SIG-M5 treated with dmso at 0.1 percent for 504 hours (cell line): Measurements from ENCODE around the gene OGFOD3.
"Not testable (repeated sequence)": the region's sequence is repeated elsewhere in the genome, so short reads cannot be mapped to it uniquely, and the experiment has no call there.

Source experiments
- DNase-seq: peaks from one replicate; lab custom pipeline; 2025; ENCODE audit not compliant: unreplicated experiment; lab: John Stamatoyannopoulos, UW

OGFOD3 gene

GRCh38 chr17:82435601-82436583 lies 17.5 kb upstream of the OGFOD3 start:
- no peak for DNase-seq

DNA sequence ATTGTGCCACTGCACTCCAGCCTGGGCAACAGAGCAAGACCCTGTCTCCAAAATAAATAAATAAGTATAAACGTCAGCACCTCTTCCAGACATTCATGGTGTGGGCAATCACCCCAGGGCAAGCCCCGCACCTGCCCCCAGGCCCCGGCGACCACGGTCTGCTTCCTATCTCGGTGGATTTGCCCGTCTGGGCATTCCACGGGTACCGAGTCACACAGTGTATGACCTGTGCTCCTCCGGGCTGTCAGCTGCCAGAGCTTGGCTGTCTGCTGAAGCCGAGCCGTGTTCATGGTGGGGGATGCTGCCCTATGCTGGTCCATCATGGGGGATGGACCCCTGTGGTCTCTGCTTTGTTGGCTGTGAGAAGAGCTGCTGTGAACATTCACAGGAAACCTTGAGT lies 16.7 kb upstream of the OGFOD3 start:
- no peak for DNase-seq

DNA sequence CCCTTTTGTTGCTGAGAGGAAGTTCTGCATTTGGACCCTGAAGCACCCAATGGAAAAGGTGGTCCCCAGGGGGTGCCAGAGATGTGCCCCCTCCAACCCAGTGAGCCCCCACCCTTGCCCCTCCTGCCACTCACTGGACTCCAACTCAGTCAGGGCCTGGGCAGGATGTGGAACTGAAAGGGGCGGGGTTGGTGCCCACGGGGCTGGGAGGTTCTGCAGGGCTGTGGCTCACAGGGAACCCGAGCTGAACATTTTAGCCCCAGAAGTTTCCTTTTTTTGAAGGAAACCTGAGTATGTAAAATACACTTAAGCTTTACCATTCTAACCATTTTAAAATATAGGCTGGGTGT lies 15.8 kb upstream of the OGFOD3 start:
- DNase-seq = no peak

DNA sequence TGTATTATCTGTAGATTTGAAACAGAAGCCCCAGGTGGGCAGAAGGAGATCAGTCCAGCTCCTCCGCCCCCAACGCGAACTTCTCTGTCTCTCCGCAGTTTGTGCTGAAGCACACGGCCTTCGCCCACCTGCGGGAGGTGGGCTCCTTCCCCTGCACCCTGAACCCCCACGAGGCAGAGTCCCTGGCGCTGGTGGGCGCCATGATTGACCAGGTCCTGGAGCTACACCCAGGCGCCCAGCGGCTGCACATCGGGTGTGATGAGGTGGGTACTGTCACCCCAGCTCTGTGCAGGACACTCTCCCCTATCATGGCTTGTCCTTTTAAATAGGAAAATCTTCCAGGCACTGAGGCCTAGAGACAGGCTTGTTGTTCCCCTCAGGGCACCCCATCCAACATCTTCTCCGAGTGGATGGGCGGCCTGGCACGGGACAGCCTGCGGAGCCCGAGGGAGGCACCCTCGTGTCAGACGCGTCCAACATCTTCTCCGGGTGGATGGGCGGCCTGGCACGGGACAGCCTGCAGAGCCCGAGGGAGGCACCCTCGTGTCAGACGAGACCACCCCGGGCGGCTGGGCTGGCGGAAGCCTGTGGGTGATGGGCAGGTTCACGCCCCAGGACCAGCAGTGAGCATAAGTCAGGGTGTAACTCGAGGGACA lies 15.3 kb upstream of the OGFOD3 start:
- no peak for DNase-seq

DNA sequence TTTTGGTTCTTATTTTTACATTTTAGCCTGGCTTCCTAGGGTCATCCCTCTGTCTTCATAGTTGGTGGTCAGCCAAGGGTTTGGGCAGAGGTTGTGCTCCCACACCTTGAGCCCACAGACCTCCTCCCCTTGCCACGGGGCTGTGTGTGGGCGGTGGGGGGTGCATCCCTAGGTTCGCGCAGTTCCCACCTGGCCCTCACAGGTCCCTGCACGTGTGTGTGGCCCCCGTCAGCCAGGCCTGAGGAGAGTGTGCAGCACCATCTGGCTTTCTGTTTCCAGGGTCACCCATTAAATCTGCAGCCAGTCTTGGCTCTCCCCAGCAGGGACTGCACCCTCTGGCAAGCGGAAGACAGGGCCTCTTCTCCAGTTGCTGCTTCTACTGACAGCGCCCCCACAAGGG lies 13.6 kb upstream of the OGFOD3 start:
- DNase-seq = no peak

DNA sequence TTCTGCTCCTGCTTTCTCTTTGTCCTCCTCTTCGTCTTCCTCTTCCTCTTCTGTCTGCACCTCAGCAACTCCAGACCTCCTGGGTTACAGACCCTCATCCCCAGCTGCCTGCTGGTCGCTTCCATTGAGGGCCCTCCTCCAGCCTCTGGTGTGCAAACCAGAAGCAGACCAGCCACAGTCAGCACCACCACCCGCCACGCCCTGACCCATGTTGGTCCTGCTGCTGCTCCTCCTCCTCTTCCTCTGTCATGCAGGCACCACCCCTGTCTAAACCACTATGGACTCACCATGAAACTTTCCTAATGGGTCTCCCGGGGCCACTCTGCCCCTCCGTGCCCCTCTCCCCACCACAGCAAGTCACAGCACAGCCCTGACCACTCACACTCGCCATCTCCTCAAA lies 11.4 kb upstream of the OGFOD3 start:
- no peak for DNase-seq

GRCh38 chr17:82428546-82428945 lies 10.2 kb upstream of the OGFOD3 start:
- no peak for DNase-seq

DNA sequence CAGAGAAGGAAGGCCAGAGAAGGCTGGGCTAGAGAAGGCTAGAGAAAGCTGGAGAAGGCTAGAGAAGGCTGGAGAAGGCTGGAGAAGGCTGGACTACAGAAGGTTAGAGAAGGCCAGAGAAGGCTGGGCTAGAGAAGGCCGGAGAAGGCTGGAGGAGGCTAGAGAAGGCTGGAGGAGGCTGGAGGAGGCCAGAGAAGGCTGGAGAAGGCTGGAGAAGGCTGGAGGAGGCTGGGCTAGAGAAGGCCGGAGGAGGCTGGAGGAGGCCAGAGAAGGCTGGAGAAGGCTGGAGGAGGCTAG lies 6.4 kb upstream of the OGFOD3 start:
- DNase-seq = no peak

DNA sequence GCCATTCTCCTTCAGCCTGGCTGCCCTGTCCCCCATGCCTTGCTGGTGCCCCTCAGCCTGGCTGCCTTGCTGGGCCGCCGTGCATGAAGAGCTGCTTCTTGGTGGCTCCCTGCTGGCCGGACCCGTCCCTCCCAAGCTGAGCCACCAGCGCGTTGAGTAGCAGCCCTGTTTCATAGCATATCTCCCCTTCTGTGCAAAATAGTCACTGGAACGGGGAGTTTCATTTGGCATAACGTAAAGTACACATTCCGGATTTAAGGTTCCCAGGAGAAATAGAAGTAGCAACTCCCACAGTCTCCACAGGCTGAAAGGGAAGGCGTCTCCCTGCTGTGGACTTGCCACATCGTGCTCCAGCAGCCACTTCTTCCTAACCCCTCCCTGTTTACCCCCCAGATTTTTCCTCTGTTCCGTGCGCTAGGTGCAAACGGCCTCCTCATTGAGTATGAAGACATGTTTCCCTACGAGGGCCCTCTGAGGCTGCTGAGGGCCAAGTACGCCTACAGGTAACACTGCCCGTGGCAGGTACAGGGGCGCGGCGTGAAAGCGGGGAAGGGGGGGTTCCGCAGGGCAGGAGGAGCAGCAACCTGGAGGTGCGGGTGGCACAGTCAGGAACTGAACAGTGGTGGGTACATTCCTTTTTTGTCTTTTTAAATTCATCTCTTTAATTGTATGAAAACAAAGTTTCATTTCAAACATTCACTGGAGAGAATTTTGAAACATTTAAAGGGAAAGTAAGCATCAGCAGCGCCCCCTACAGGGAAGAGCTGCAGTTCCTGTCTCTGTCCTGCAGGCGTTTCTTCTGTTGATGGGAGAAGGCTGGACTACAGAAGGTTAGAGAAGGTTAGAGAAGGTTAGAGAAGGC lies 5.8 kb upstream of the OGFOD3 start:
- DNase-seq = peak; percentile 45

DNA sequence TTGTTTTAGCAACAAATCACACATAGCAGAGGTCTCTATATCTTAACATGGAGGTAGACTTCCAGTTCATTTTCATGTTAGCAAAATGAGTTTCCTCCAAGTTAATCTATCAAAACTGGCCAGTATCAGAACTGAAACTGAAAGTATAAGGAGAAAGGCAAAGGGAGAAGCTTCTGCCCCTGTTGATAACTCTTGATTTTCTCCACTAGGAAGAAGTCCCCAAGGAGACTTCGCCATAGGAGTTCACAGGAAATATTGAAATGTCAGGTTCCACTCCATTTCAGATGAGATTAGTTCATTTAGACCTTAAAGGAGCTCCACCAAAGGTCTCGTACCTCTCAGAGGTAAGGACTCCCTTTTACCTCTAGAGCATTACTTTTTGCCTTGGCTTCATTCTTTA lies 1.2 kb upstream of the OGFOD3 start:
- DNase-seq = peak; percentile 30

GRCh38 chr17:82416771-82417170 lies 1.6 kb downstream of the OGFOD3 start:
- peak; percentile 7 for DNase-seq

DNA sequence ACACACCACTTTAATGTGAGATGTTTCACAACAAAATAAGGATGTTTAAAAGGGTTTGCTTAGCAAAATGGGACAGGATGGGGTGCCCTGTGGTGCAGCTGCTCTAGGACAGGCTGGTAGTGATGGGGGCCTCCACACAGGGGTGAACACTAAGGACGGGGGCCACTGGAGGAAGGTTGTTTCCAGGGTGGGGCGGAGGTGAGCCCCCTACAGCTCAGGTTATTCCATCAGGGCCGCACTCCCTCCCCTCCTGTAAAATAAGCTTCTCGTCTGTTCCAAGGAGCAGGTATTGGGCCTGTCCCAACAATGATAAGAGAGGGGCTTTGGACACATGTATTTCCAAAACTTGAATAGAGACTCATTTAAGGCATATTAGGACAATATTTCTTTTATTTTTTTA lies 2.1 kb downstream of the OGFOD3 start:
- DNase-seq = no peak

- no peak for DNase-seq
These were observed 2.6 kb downstream of the OGFOD3 start for GRCh38 chr17:82415786-82416185.

GRCh38 chr17:82415336-82415735 lies 3.0 kb downstream of the OGFOD3 start:
- no peak for DNase-seq

- peak; percentile 72 for DNase-seq
These were observed 3.7 kb downstream of the OGFOD3 start for GRCh38 chr17:82414548-82415281.

- no peak for DNase-seq
These were observed 5.6 kb downstream of the OGFOD3 start for GRCh38 chr17:82412535-82413520.

DNA sequence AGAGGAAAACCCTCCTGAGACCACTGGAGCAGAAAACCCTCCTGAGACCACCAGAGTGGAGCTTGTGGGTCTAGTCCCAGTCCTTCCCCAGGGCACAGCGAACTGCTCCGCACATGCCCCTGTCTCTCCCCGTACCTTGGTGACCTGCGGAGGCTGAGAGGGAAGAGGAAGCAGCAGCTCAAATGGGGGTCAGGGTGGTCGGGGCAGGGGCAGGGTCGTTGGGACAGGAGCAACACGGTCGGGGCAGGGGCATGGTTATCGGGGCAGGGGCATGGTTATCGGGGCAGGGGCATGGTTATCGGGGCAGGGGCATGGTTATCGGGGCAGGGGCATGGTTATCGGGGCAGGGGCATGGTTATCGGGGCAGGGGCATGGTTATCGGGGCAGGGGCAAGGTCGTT lies 6.3 kb downstream of the OGFOD3 start:
- not testable (repeated sequence) for DNase-seq

DNA sequence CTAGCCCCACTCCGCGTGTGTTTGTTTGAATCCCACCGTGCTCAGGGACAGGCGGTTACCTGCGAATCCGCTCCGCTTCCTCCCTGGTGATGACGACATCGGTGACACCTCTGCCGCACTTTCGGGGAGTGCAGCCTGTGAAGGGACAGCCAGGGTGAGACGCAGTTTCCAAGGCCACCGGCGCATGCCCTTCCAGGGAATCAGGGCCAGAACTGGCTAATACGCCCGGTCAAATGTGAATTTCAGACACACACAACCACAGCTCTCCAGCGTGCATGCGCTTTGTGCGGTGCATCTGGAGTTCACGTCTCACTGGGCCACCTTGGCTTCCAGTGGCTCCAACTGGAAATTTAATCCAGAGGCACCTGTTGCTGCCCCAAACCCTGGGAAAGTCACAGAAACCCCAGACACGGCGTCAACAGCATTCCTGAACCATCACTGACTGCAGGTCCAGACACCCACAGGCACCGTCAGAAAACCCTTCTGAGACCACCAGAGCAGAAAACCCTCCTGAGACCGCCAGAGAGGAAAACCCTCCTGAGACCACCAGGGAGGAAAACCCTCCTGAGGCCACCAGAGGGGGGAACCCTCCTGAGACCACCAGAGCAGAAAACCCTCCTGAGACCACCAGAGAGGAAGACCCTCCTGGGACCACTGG lies 6.9 kb downstream of the OGFOD3 start:
- DNase-seq = no peak

DNA sequence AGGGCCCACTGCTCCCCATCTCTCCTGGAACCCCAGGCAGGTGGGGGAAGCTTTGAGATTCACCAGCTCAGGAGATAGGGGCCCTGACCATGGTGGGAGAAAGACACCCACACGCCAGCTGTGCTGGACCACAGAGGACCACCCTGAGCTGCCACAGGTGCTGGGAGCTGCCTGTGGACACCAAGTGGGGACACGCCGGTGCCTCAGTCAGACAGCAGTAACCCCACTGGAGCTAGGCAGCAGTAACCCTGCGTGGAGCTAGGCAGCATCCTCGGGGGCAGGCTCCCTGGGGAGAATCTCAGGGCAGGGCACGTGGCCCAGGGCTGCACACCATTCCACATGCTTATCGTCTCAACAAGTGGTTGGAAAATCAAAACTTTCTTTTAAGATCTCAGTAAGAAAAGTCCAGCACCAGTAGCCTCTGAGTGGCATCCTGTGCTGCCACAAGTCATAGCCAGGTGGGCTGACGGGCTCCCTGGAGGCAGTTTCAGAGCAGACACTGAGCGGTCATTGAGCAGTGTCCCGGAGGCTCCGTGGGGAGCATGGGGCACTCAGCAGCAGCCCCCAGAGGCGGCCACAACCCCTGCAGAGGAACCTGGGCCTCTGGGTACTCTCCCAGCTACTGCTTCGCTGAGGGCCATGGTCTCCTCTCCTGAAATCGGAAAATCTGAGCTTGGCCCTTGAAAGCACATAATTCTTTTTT lies 8.2 kb downstream of the OGFOD3 start:
- DNase-seq = no peak
